Measurements from ENCODE around the gene TRIM46.
"Not testable (repeated sequence)": the region's sequence is repeated elsewhere in the genome, so short reads cannot be mapped to it uniquely, and the experiment has no call there.

Gene TRIM46

DNA sequence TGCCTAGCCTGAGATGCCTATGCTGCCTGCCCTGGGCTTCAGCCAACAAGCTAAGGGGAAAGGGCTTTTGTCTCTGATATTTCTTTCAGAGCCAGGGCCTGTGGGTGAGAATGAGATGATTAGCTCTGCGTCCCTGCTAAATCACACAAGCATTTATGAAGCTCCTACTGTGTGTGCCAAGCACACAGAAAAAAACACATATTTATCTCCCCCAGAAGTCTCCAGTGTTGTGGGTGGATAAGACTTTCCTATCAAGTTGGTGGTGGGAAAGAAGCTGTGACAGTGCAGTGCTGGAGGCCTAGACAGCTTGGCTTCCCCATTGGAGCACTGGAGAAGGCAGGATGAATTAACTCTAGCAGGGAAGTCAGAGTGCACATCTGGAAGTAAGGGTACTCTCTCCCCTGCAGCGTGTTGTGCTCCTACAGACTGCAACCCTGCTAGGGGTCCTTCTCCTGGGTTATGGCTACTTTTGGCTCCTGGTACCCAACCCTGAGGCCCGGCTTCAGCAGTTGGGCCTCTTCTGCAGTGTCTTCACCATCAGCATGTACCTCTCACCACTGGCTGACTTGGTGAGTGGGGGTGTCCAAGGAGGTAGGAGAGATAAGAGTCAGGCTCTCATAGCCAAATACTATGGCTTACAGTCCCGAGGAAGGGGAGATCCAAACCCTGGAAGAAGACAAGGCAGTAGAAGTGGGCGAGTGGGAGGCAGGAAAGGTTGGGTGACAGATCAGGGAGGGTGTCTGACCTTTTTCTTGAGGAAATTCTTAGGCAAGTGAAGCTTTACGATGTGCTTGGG, 36.3 kb upstream of the TRIM46 start:
- DNase-seq: no peak

- peak; percentile 34 for DNase-seq
These were observed 33.6 kb upstream of the TRIM46 start, which contains the start of gene DPM3 for GRCh38 chr1:155139895-155140629. DPM3 (minus strand) TSS chr1:155140531; CDS start chr1:155140240, 291 bp downstream.

DNA sequence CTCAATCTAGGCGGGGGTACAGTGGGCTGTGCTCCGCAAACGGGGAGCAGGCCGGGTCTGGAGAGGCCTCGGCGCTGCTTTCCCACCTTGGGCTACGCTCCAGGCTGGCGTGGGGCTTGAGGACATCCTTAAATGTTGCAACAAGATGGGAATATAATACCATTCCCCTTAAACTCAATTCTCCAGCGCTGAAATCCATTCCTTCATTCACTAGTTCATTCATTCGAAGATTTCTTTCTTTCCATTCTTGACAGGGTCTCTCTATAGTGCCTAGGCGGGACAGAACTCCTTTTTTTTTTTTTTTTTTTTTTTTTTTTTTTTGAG, 33.1 kb upstream of the TRIM46 start:
- no peak for DNase-seq

- no peak for DNase-seq
These were observed 31.9 kb upstream of the TRIM46 start for GRCh38 chr1:155141749-155142148.

DNA sequence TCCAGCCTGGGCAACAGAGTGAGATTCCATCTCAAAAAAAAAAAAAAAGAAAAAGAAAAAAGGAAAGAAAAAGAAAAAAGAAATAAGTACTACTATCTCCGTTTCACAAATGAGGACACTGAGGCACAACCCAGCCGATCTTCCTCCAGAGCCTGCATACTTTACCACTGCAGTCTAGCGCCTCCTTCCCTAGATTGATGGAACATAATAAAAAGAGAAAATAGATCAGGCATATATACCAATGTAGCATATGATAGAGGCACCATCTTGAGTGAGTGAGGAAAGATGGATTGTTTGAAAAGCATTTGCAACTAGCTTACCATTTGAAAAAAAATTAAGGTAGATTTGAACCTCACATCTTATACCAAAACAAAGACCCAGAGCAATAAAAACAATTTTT, 28.2 kb upstream of the TRIM46 start:
- no peak for DNase-seq

DNA sequence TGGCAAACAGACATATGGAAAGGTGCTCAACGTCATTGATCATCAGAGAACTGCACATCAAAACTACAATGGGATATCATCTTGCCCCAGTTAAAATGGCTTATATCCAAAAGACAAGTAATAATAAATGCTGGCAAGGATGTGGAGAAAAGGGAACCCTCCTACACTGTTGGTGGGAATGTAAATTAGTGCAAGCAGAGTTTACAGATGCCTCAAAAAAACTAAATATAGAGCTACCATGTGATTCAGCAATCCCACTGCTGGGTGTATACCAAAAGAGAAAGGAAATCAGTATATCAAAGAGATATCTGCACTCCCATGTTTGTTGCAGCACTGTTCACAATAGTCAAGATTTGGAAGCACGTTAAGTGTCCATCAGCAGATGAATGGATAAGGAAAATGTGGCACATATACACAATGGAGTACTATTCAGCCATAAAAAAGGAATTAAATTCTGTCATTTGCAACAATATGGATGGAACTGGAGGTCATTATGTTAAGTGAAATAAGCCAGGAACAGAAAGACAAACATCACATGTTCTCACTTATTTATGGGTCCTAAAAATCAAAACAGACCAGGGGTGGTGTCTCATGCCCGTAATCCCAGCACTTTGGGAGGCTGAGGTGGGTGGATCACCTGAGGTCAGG, 17.5 kb upstream of the TRIM46 start:
- not testable (repeated sequence) for DNase-seq

GRCh38 chr1:155158991-155159390, 14.7 kb upstream of the TRIM46 start:
- no peak for DNase-seq

DNA sequence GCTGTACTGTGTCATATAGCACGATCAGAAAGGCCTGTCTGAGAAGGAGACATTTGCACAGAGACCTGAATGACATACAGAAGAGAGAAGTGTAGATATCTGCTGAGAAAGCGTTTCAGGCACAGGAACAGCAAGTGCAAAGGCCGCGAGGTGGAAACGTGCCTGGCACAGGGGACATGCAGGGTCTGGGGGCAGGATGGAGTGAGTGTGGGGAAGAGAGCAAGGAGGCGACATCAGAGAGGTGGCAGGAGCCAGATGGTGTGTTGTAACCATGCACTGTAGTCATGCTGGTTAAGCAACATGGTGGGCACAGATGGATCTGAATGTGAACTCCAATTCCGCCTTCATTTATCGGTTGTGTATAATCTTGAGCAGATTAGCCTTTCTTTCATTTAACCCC, 13.5 kb upstream of the TRIM46 start:
- DNase-seq: no peak

DNA sequence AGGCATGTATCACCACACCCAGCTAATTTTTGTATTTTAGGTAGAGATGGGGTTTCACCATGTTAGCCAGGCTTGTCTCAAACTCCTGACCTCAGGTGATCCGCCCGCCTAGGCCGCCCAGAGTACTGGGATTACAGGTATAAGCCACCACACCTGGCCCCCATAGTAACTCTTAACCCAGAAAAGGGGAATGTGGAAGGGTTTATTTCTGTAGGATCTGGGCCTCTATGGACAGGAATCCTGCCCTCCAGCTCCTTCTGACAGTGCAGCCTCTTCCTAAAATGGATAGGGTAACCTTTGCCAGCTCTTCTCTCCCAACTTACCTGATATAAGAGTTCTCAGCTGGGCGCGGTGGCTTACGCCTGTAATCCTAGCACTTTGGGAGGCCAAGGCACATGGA, 11.0 kb upstream of the TRIM46 start:
- not testable (repeated sequence) for DNase-seq

- DNase-seq: not testable (repeated sequence)
These were observed 9.9 kb upstream of the TRIM46 start for GRCh38 chr1:155163785-155164184.

GRCh38 chr1:155164625-155165024, 9.0 kb upstream of the TRIM46 start:
- DNase-seq: not testable (repeated sequence)

GRCh38 chr1:155166051-155166470, 7.6 kb upstream of the TRIM46 start:
- no peak for DNase-seq

GRCh38 chr1:155166471-155167165, 7.0 kb upstream of the TRIM46 start:
- DNase-seq: no peak

GRCh38 chr1:155167166-155168104, 6.2 kb upstream of the TRIM46 start:
- peak; percentile 85 for DNase-seq

DNA sequence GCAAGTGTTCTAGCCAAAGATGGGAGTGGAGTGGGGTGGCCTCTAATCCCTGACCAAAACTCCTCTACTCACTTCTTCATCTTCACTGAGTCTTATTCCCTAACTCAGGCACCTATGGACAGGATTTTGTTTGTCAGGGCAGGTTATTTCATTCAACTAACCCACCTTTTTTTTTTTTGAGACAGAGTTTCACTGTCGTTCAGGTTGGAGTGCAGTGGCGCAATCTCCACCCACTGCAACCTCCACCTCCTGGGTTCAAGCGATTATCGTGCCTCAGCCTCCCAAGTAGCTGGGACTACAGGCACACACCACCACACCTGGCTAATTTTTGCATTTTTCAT, 5.6 kb upstream of the TRIM46 start:
- DNase-seq: not testable (repeated sequence)

GRCh38 chr1:155168456-155169210, 5.0 kb upstream of the TRIM46 start:
- no peak for DNase-seq

DNA sequence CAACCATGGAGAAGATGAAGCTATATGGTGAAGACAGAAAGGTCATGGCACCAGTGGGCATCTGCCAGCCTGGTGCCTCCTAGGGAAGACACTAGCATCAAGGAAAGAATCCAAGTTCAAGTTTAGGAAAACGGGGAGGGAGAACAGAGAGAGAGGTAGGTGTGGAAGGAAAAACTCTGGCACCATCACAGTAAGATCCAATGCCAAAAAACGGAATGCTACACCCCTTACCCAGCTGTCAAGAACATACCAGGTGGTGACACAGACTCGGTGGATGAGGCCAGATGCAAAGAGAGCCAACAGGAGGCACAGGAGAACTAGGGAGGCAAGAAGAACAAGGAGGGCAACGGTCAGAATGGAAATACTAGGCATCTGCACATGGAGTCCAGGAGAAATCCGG, 4.1 kb upstream of the TRIM46 start:
- DNase-seq: no peak

GRCh38 chr1:155170101-155170785, 3.4 kb upstream of the TRIM46 start:
- DNase-seq: no peak

- DNase-seq: no peak
These were observed 2.8 kb upstream of the TRIM46 start for GRCh38 chr1:155170806-155171205.

DNA sequence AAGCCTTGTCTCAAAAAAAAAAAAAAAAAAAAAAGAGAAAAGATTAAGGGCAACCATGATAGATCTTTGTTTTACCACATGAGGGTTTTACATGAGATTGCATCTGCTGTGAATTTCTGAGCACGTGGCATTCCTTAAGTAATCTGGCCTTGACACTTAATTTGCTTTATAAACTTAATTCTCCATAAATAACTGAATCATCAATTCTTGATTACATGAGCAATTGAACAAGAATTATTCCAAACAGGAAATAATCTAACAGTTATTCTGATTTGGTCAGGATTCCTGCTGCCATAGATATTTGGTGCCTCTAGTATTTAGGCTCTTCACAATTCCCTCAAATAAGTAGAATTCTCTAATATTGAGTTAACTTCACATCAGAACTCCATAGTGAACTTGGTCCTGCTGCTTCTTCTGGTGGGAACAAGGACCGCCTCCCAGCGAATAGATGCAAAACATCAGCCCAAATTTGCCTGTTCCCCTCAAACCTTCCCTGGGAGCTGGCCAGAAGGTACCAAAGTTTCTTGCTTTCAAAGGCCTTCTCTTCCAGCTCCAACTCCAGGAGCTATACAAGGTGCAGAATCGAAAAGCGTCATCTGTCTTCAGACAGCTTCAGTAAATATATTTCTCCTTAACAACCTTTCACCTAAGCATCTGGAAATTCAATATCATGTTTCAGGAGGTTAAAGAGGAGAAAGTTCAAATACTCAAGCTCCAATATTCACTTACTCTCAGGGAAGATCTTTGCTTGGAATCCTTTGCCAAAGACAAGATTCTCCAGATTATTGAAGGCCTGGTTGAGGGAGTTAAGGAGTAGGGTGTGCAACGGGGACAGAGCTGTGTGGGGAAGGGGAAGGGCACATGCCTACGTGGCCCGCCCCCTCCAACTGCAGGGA, 1.6 kb upstream of the TRIM46 start:
- no peak for DNase-seq

All from NCI-H1048 (cell line).